Mesodermal cell (in vitro differentiated cells): ENCODE measurements around the gene ANAPC2.

ENCODE experiments used
- H3K27ac ChIP-seq: 2 replicates; pipeline ENCODE4 v1.7.0; 2013; ENCODE audit warnings: mild to moderate bottlenecking, low read depth, low read length, moderate library complexity; ENCODE audit not compliant: severe bottlenecking
- H3K36me3 ChIP-seq: 2 replicates; pipeline ENCODE4 v1.7.1; 2013; ENCODE audit warnings: mild to moderate bottlenecking, low read length, moderate library complexity; ENCODE audit not compliant: control insufficient read depth, insufficient read depth
- H3K4me1 ChIP-seq: one replicate; pipeline ENCODE4 v1.7.1; 2013; ENCODE audit warnings: mild to moderate bottlenecking, low read length; ENCODE audit not compliant: insufficient read depth, control insufficient read depth, poor library complexity, severe bottlenecking
- H3K4me3 ChIP-seq: 2 replicates; pipeline ENCODE4 v1.7.0; 2013; ENCODE audit warnings: low read length, control low read depth, mild to moderate bottlenecking; ENCODE audit not compliant: insufficient read depth, poor library complexity, severe bottlenecking; ENCODE audit errors: extremely low read depth
- H3K9me3 ChIP-seq: 2 replicates; pipeline ENCODE4 v1.7.1; 2013; ENCODE audit warnings: mild to moderate bottlenecking, low read length, moderate library complexity; ENCODE audit not compliant: control insufficient read depth
- WGBS, 2 experiments: methylation state at CpG; one replicate each; pipeline ENCODE4 v1.1.5; 2013; ENCODE audit warnings: missing lambda C conversion rate in 2 of 2; ENCODE audit not compliant: insufficient coverage in 2 of 2; 5-methylcytosine and 5-hydroxymethylcytosine counted together

The ANAPC2 gene

GRCh38 chr9:137145731-137146526 is 42.4 kb downstream of the ANAPC2 start:
- WGBS, 2 experiments: 51% methylated on average over 39 to 48 of the region's 49 CpGs
- no peaks in the 10 kb centered on the region for H3K36me3 ChIP-seq
- no peak overlapping the region for H3K27ac ChIP-seq
- no peaks in the 10 kb centered on the region for H3K4me1 ChIP-seq
- H3K4me3 ChIP-seq: no peak overlapping the region
- H3K9me3 ChIP-seq: no peaks in the 10 kb centered on the region

GRCh38 chr9:137143459-137143858 is 44.9 kb downstream of the ANAPC2 start:
- Histone ChIP-seq H3K4me3 (no peak overlapping the region), H3K4me1 (peaks cover 4% of the 10 kb centered on the region), H3K36me3 (no peaks in the 10 kb centered on the region), H3K9me3 (no peaks in the 10 kb centered on the region), H3K27ac (no peak overlapping the region)
- WGBS, 2 experiments: 56 to 88% methylated on average over 1 to 2 of the region's 4 CpGs

- H3K4me3 ChIP-seq: no peak overlapping the region
- peaks cover 4% of the 10 kb centered on the region for H3K4me1 ChIP-seq
- 67 to 80% methylated on average over 16 to 21 of the region's 24 CpGs for WGBS, 2 experiments
- H3K36me3 ChIP-seq: no peaks in the 10 kb centered on the region
- no peaks in the 10 kb centered on the region for H3K9me3 ChIP-seq
- H3K27ac ChIP-seq: no peak overlapping the region
Measured at GRCh38 chr9:137141976-137142936, 46.1 kb downstream of the ANAPC2 start.

GRCh38 chr9:137141050-137141810 is 47.1 kb downstream of the ANAPC2 start:
- Histone ChIP-seq H3K4me1 (peaks cover 4% of the 10 kb centered on the region), H3K27ac (no peak overlapping the region), H3K4me3 (no peak overlapping the region), H3K36me3 (no peaks in the 10 kb centered on the region), H3K9me3 (no peaks in the 10 kb centered on the region)
- WGBS, 2 experiments: 68 to 75% methylated on average over 15 to 17 of the region's 17 CpGs

GRCh38 chr9:137140151-137141012 is 48.0 kb downstream of the ANAPC2 start:
- WGBS, 2 experiments: 65 to 66% methylated on average over 25 of the region's 26 CpGs
- H3K27ac ChIP-seq: no peak overlapping the region
- no peaks in the 10 kb centered on the region for H3K9me3 ChIP-seq
- H3K36me3 ChIP-seq: no peaks in the 10 kb centered on the region
- no peak overlapping the region for H3K4me3 ChIP-seq
- H3K4me1 ChIP-seq: peaks cover 4% of the 10 kb centered on the region

- Histone ChIP-seq H3K27ac (no peak overlapping the region), H3K36me3 (no peaks in the 10 kb centered on the region), H3K4me3 (no peak overlapping the region), H3K4me1 (peaks cover 4% of the 10 kb centered on the region), H3K9me3 (no peaks in the 10 kb centered on the region)
- WGBS, 2 experiments: 30 to 37% methylated on average over 33 to 35 of the region's 37 CpGs
Measured at GRCh38 chr9:137139468-137140150, 48.8 kb downstream of the ANAPC2 start.

- Histone ChIP-seq H3K4me1 (peaks cover 4% of the 10 kb centered on the region), H3K36me3 (no peaks in the 10 kb centered on the region), H3K27ac (no peak within 1 kb of the TSS), H3K9me3 (no peaks in the 10 kb centered on the region), H3K4me3 (no peak within 1 kb of the TSS)
- 11 to 12% methylated on average over 55 to 97 of the region's 104 CpGs for WGBS, 2 experiments
Measured at GRCh38 chr9:137138722-137139467, 49.5 kb downstream of the ANAPC2 start, which contains the start of gene GRIN1. GRIN1 (plus strand) TSS chr9:137139154; CDS start chr9:137139487, 333 bp downstream.

- H3K4me1 ChIP-seq: peaks cover 4% of the 10 kb centered on the region
- no peak overlapping the region for H3K4me3 ChIP-seq
- no peaks in the 10 kb centered on the region for H3K36me3 ChIP-seq
- no peak overlapping the region for H3K27ac ChIP-seq
- H3K9me3 ChIP-seq: no peaks in the 10 kb centered on the region
- WGBS, 2 experiments: 11 to 15% methylated on average over 22 to 24 of the region's 25 CpGs
Measured at GRCh38 chr9:137138058-137138721, 50.2 kb downstream of the ANAPC2 start.
